Measurements from ENCODE around the gene MAP4K5. TPM values are rescaled to one million over a fixed set of nuclear protein-coding genes. Genes with fewer than 3 reads are reported as not detected.

Gene MAP4K5
- total RNA-seq, 4 donors from 2014 or later, result 216 to 288 (median 279) TPM

- Histone ChIP-seq H3K4me1 (peaks cover 0 to 21% (median 4%) of the 10 kb centered on the region in 4 donors), H3K27ac (no peak overlapping the region), H3K27me3 (no peaks in the 10 kb centered on the region), H3K9me3 (no peaks in the 10 kb centered on the region), H3K36me3 (no peaks in the 10 kb centered on the region), H3K4me3 (no peak overlapping the region)
- WGBS, 2 donors, result 70 to 83% methylated on average over 1 of the region's 1 CpG
- TF ChIP-seq POLR2A (IDR thresholded peaks at IDR 0.05) (no peak), EP300 (IDR thresholded peaks at IDR 0.05) (no peak), CTCF (IDR thresholded peaks at IDR 0.05) (no peak)
- DNase-seq (ENCODE audit: low spot score in 2 of 2), result no peak
These were observed 129.4 kb downstream of the MAP4K5 start for GRCh38 chr14:50402965-50403364.

- Histone ChIP-seq H3K4me3 (no peak overlapping the region), H3K27me3 (no peaks in the 10 kb centered on the region), H3K4me1 (peaks cover 0 to 28% (median 15%) of the 10 kb centered on the region in 4 donors), H3K36me3 (no peaks in the 10 kb centered on the region), H3K9me3 (no peaks in the 10 kb centered on the region), H3K27ac (no peak overlapping the region)
- DNase-seq (ENCODE audit: low spot score in 2 of 2), result no peak
- no peak for TF ChIP-seq EP300 (IDR thresholded peaks at IDR 0.05)
- TF ChIP-seq POLR2A (IDR thresholded peaks at IDR 0.05), result no peak
- no peak for TF ChIP-seq CTCF (IDR thresholded peaks at IDR 0.05)
- WGBS, 2 donors, result 87 to 96% methylated on average over 2 of the region's 2 CpGs
These were observed 131.9 kb downstream of the MAP4K5 start for GRCh38 chr14:50400461-50400860.

- H3K36me3 ChIP-seq, result no peaks in the 10 kb centered on the region
- H3K27ac ChIP-seq, result no peak overlapping the region
- TF ChIP-seq CTCF (IDR thresholded peaks at IDR 0.05), result no peak
- no peak for TF ChIP-seq POLR2A (IDR thresholded peaks at IDR 0.05)
- no peak for TF ChIP-seq EP300 (IDR thresholded peaks at IDR 0.05)
- H3K9me3 ChIP-seq, result no peaks in the 10 kb centered on the region
- H3K4me1 ChIP-seq, result peaks cover 0 to 36% (median 15%) of the 10 kb centered on the region in 4 donors
- H3K27me3 ChIP-seq, result no peaks in the 10 kb centered on the region
- peak in 1 of 2 donors; percentile 40 for DNase-seq (ENCODE audit: low spot score in 2 of 2)
- WGBS, 2 donors, result 58 to 60% methylated on average over 6 of the region's 6 CpGs
- no peak overlapping the region for H3K4me3 ChIP-seq
These were observed 132.9 kb downstream of the MAP4K5 start for GRCh38 chr14:50399251-50400032.

- H3K9me3 ChIP-seq, result no peaks in the 10 kb centered on the region
- no peaks in the 10 kb centered on the region for H3K27me3 ChIP-seq
- DNase-seq (ENCODE audit: low spot score in 2 of 2), result no peak
- peaks cover 0 to 2% (median 0%) of the 10 kb centered on the region in 3 donors for H3K36me3 ChIP-seq
- WGBS, 2 donors, result 65 to 79% methylated on average over 2 of the region's 2 CpGs
- no peak overlapping the region for H3K4me3 ChIP-seq
- peaks cover 0 to 42% (median 15%) of the 10 kb centered on the region in 4 donors for H3K4me1 ChIP-seq
- peak overlapping the region in 2 of 4 donors; percentile 80 to 92 for H3K27ac ChIP-seq
- TF ChIP-seq POLR2A (IDR thresholded peaks at IDR 0.05), result no peak
- no peak for TF ChIP-seq EP300 (IDR thresholded peaks at IDR 0.05)
- no peak for TF ChIP-seq CTCF (IDR thresholded peaks at IDR 0.05)
These were observed 134.2 kb downstream of the MAP4K5 start for GRCh38 chr14:50398189-50398580.
